HG02642 (cell line): ENCODE results near the gene CFAP57.

Source experiments
- ATAC-seq: cut with Tn5 transposase; IDR thresholded peaks from one replicate; pipeline ENCODE4 v1.9.1; 2021; ENCODE audit warnings: mild to moderate bottlenecking; ENCODE audit not compliant: unreplicated experiment, poor library complexity

CFAP57 gene

GRCh38 chr1:43251024-43251423 is 78.9 kb downstream of the CFAP57 start:
- no peak for ATAC-seq

GRCh38 chr1:43252225-43252624 is 80.1 kb downstream of the CFAP57 start:
- no peak for ATAC-seq

GRCh38 chr1:43253173-43253572 is 81.0 kb downstream of the CFAP57 start:
- ATAC-seq: no peak

- ATAC-seq: no peak
Measured at GRCh38 chr1:43253876-43254275, 81.7 kb downstream of the CFAP57 start.

- no peak for ATAC-seq
Measured at GRCh38 chr1:43255438-43256210, 83.5 kb downstream of the CFAP57 start.

GRCh38 chr1:43256675-43257570 is 84.8 kb downstream of the CFAP57 start:
- ATAC-seq: no peak

GRCh38 chr1:43258370-43258769 is 86.2 kb downstream of the CFAP57 start:
- no peak for ATAC-seq

- no peak for ATAC-seq
Measured at GRCh38 chr1:43265431-43265830, 93.3 kb downstream of the CFAP57 start.

- no peak for ATAC-seq
Measured at GRCh38 chr1:43266881-43267280, 94.8 kb downstream of the CFAP57 start.

- no peak for ATAC-seq
Measured at GRCh38 chr1:43267291-43267805, 95.2 kb downstream of the CFAP57 start.

GRCh38 chr1:43267818-43268425 is 95.8 kb downstream of the CFAP57 start:
- no peak for ATAC-seq

- no peak for ATAC-seq
Measured at GRCh38 chr1:43269627-43270375, 97.7 kb downstream of the CFAP57 start, which contains the start of gene TMEM125. TSS of gene TMEM125 (plus strand) at chr1:43269983. CDS start at chr1:43272723, 2,740 bp downstream.

- no peak for ATAC-seq
Measured at GRCh38 chr1:43270421-43271095, 98.4 kb downstream of the CFAP57 start.

GRCh38 chr1:43271186-43272118 is 99.3 kb downstream of the CFAP57 start:
- no peak for ATAC-seq

- ATAC-seq: no peak
Measured at GRCh38 chr1:43272161-43272560, 100.0 kb downstream of the CFAP57 start.

- no peak for ATAC-seq
Measured at GRCh38 chr1:43272576-43273571, 100.7 kb downstream of the CFAP57 start.

- ATAC-seq: no peak
Measured at GRCh38 chr1:43273708-43274107, 101.6 kb downstream of the CFAP57 start.
